IgD-negative memory B cell (primary cell): ENCODE measurements around the gene SEMA3B. TPM values are rescaled to one million over a fixed set of nuclear protein-coding genes. Genes with fewer than 3 reads are reported as not detected.
"Not testable (repeated sequence)": the region's sequence is repeated elsewhere in the genome, so short reads cannot be mapped to it uniquely, and the experiment has no call there.

Experiments
- H3K27ac Mint-ChIP-seq, 3 donors: one replicate each; pipeline ENCODE4 v1.8.0; 2020 to 2022; ENCODE audit warnings: mild to moderate bottlenecking in 3 of 3, mixed read lengths in 3 of 3, moderate library complexity in 1 of 3
- H3K27me3 Mint-ChIP-seq: one replicate; pipeline ENCODE4 v1.8.0; 2021; ENCODE audit warnings: mixed read lengths
- H3K36me3 Mint-ChIP-seq: one replicate; pipeline ENCODE4 v1.8.0; 2020; ENCODE audit warnings: mild to moderate bottlenecking, mixed read lengths
- H3K4me1 Mint-ChIP-seq, 3 donors: one replicate each; pipeline ENCODE4 v1.8.0; 2020 to 2022; ENCODE audit warnings: mixed read lengths in 3 of 3, mild to moderate bottlenecking in 1 of 3
- H3K4me3 Mint-ChIP-seq, 4 donors: one replicate each; pipeline ENCODE4 v1.8.0; 2020 to 2022; ENCODE audit warnings: mild to moderate bottlenecking in 4 of 4, mixed read lengths in 4 of 4, moderate library complexity in 3 of 4
- H3K9me3 Mint-ChIP-seq, 3 donors: one replicate each; pipeline ENCODE4 v1.8.0; 2020 to 2021; ENCODE audit warnings: mixed read lengths in 3 of 3, mild to moderate bottlenecking in 1 of 3
- polyA plus RNA-seq: library from polyadenylated mRNA; unstranded; fragments of 300-500 nt; fragmentation: Illumina TruSeq; gene quantifications from one replicate; pipeline ENCODE4 v1.2.3, GENCODE V29; 2021

SEMA3B gene
- polyA plus RNA-seq, 1 donor from 2014 or later: not detected

- Mint-ChIP-seq H3K9me3 (no peaks in the 10 kb centered on the region), H3K4me3 (no peak overlapping the region), H3K27ac (no peak overlapping the region), H3K4me1 (peaks cover 11 to 16% (median 12%) of the 10 kb centered on the region in 3 donors), H3K36me3 (no peaks in the 10 kb centered on the region), H3K27me3 (peaks cover 16% of the 10 kb centered on the region)
These were observed 1.0 kb downstream of the SEMA3B start for GRCh38 chr3:50269977-50270413.

GRCh38 chr3:50270422-50271224 is 1.7 kb downstream of the SEMA3B start:
- H3K4me1 Mint-ChIP-seq: peaks cover 12 to 16% (median 13%) of the 10 kb centered on the region in 3 donors
- H3K27ac Mint-ChIP-seq: no peak overlapping the region
- H3K36me3 Mint-ChIP-seq: no peaks in the 10 kb centered on the region
- H3K9me3 Mint-ChIP-seq: no peaks in the 10 kb centered on the region
- H3K27me3 Mint-ChIP-seq: peaks cover 23% of the 10 kb centered on the region
- H3K4me3 Mint-ChIP-seq: no peak overlapping the region

- H3K4me3 Mint-ChIP-seq: peak overlapping the region in 2 of 4 donors; percentile 18 to 21
- H3K36me3 Mint-ChIP-seq: no peaks in the 10 kb centered on the region
- peaks cover 12 to 19% (median 16%) of the 10 kb centered on the region in 3 donors for H3K4me1 Mint-ChIP-seq
- peaks cover 27% of the 10 kb centered on the region for H3K27me3 Mint-ChIP-seq
- H3K9me3 Mint-ChIP-seq: no peaks in the 10 kb centered on the region
- peak overlapping the region in 1 of 3 donors; percentile 13 for H3K27ac Mint-ChIP-seq
These were observed 2.5 kb downstream of the SEMA3B start for GRCh38 chr3:50271314-50271936.

GRCh38 chr3:50272538-50272910 is 3.6 kb downstream of the SEMA3B start:
- Mint-ChIP-seq H3K27ac (peak overlapping the region in 2 of 3 donors; percentile 88 to 96), H3K4me1 (peaks cover 12 to 19% (median 16%) of the 10 kb centered on the region in 3 donors), H3K27me3 (peaks cover 29% of the 10 kb centered on the region), H3K4me3 (peak overlapping the region in 1 of 4 donors; percentile 50)
- H3K9me3 Mint-ChIP-seq, H3K36me3 Mint-ChIP-seq: not testable (repeated sequence)

GRCh38 chr3:50272911-50273688 is 4.2 kb downstream of the SEMA3B start:
- Mint-ChIP-seq H3K4me1 (peaks cover 12 to 19% (median 16%) of the 10 kb centered on the region in 3 donors), H3K4me3 (peak overlapping the region; percentile 50 to 95 (median 78)), H3K27ac (peak overlapping the region in 2 of 3 donors; percentile 88 to 96), H3K9me3 (no peaks in the 10 kb centered on the region), H3K27me3 (peaks cover 31% of the 10 kb centered on the region), H3K36me3 (no peaks in the 10 kb centered on the region)

GRCh38 chr3:50273689-50274065 is 4.7 kb downstream of the SEMA3B start:
- H3K4me3 Mint-ChIP-seq: no peak overlapping the region
- H3K36me3 Mint-ChIP-seq: no peaks in the 10 kb centered on the region
- peaks cover 12 to 19% (median 16%) of the 10 kb centered on the region in 3 donors for H3K4me1 Mint-ChIP-seq
- H3K27ac Mint-ChIP-seq: peak overlapping the region in 2 of 3 donors; percentile 69 to 92
- peaks cover 31% of the 10 kb centered on the region for H3K27me3 Mint-ChIP-seq
- H3K9me3 Mint-ChIP-seq: no peaks in the 10 kb centered on the region

GRCh38 chr3:50274371-50275104 is 5.6 kb downstream of the SEMA3B start:
- H3K27me3 Mint-ChIP-seq: peaks cover 31% of the 10 kb centered on the region
- H3K27ac Mint-ChIP-seq: peak overlapping the region; percentile 16 to 92 (median 69)
- H3K36me3 Mint-ChIP-seq: no peaks in the 10 kb centered on the region
- H3K9me3 Mint-ChIP-seq: no peaks in the 10 kb centered on the region
- peak overlapping the region; percentile 47 to 82 (median 63) for H3K4me3 Mint-ChIP-seq
- H3K4me1 Mint-ChIP-seq: peaks cover 12 to 19% (median 16%) of the 10 kb centered on the region in 3 donors

GRCh38 chr3:50275141-50275995 is 6.4 kb downstream of the SEMA3B start:
- H3K4me1 Mint-ChIP-seq: peaks cover 12 to 19% (median 16%) of the 10 kb centered on the region in 3 donors
- H3K27me3 Mint-ChIP-seq: peaks cover 31% of the 10 kb centered on the region
- peak overlapping the region in 1 of 3 donors; percentile 16 for H3K27ac Mint-ChIP-seq
- H3K36me3 Mint-ChIP-seq: no peaks in the 10 kb centered on the region
- H3K4me3 Mint-ChIP-seq: peak overlapping the region in 1 of 4 donors; percentile 23
- no peaks in the 10 kb centered on the region for H3K9me3 Mint-ChIP-seq

GRCh38 chr3:50275996-50276761 is 7.2 kb downstream of the SEMA3B start:
- H3K27ac Mint-ChIP-seq: peak overlapping the region in 1 of 3 donors; percentile 23

GRCh38 chr3:50276762-50277101 is 7.8 kb downstream of the SEMA3B start:
- Mint-ChIP-seq H3K27ac (no peak overlapping the region), H3K4me1 (peaks cover 12 to 19% (median 16%) of the 10 kb centered on the region in 3 donors), H3K4me3 (no peak overlapping the region), H3K36me3 (no peaks in the 10 kb centered on the region), H3K9me3 (no peaks in the 10 kb centered on the region), H3K27me3 (peaks cover 31% of the 10 kb centered on the region)

More at GRCh38 chr3:50275996-50276761, 7.2 kb downstream of the SEMA3B start:
- Mint-ChIP-seq H3K4me3 (peak overlapping the region in 2 of 4 donors; percentile 24 to 57), H3K4me1 (peaks cover 12 to 19% (median 16%) of the 10 kb centered on the region in 3 donors), H3K36me3 (no peaks in the 10 kb centered on the region), H3K9me3 (no peaks in the 10 kb centered on the region), H3K27me3 (peaks cover 31% of the 10 kb centered on the region)

- Mint-ChIP-seq H3K36me3 (no peaks in the 10 kb centered on the region), H3K4me3 (no peak overlapping the region), H3K4me1 (peaks cover 6 to 11% (median 9%) of the 10 kb centered on the region in 3 donors), H3K27ac (peak overlapping the region in 2 of 3 donors; percentile 58 to 78), H3K27me3 (peaks cover 27% of the 10 kb centered on the region), H3K9me3 (no peaks in the 10 kb centered on the region)
These were observed 9.4 kb downstream of the SEMA3B start for GRCh38 chr3:50278123-50278879.

- Mint-ChIP-seq H3K27ac (peak within 1 kb of the TSS in 2 of 3 donors; percentile 58 to 78), H3K9me3 (no peaks in the 10 kb centered on the region), H3K4me3 (no peak within 1 kb of the TSS), H3K36me3 (no peaks in the 10 kb centered on the region), H3K27me3 (peaks cover 25% of the 10 kb centered on the region), H3K4me1 (peaks cover 6 to 11% (median 8%) of the 10 kb centered on the region in 3 donors)
These were observed 9.9 kb downstream of the SEMA3B start, which contains the start of gene LSMEM2 for GRCh38 chr3:50278880-50279224. LSMEM2 (plus strand) TSS chr3:50279087; CDS start chr3:50279114, 27 bp downstream.
